Liver (tissue), 9 donors: Measurements from ENCODE around the gene TMEM184C. TPM values are rescaled to one million over a fixed set of nuclear protein-coding genes. Genes with fewer than 3 reads are reported as not detected.

Experiments used
- DNase-seq: peaks from one replicate; pipeline ENCODE4 v3.0.0-alpha.2; 2017; ENCODE audit warnings: low spot score
- H3K27ac ChIP-seq, 2 donors: one replicate each; pipeline ENCODE4 v1.7.0; 2013; ENCODE audit warnings: inconsistent platforms in 2 of 2, low read length in 2 of 2, control low read depth in 1 of 2, low read depth in 1 of 2, mild to moderate bottlenecking in 1 of 2
- H3K27me3 ChIP-seq, 4 donors: one replicate each; pipeline versions ENCODE4 v1.6.1 to v1.7.0; 2013; ENCODE audit warnings: low read length in 3 of 4, inconsistent platforms in 1 of 4, mild to moderate bottlenecking in 1 of 4, moderate library complexity in 1 of 4; ENCODE audit not compliant: control insufficient read depth in 4 of 4, insufficient read depth in 4 of 4
- H3K36me3 ChIP-seq, 4 donors: one replicate each; pipeline versions ENCODE4 v1.6.1 to v1.7.0; 2013; ENCODE audit warnings: low read length in 3 of 4, mild to moderate bottlenecking in 3 of 4, low read depth in 1 of 4, moderate library complexity in 1 of 4; ENCODE audit not compliant: control insufficient read depth in 4 of 4, insufficient read depth in 3 of 4
- H3K4me1 ChIP-seq, 4 donors: one replicate each; pipeline versions ENCODE4 v1.6.1 to v1.7.0; 2013; ENCODE audit warnings: low read length in 3 of 4, mild to moderate bottlenecking in 3 of 4, moderate library complexity in 1 of 4; ENCODE audit not compliant: control insufficient read depth in 4 of 4, insufficient read depth in 4 of 4
- H3K4me3 ChIP-seq, 3 donors: one replicate each; pipeline versions ENCODE4 v1.6.1 to v1.7.0; 2013; ENCODE audit warnings: low read length in 3 of 3, control low read depth in 1 of 3, low read depth in 1 of 3, mild to moderate bottlenecking in 1 of 3
- H3K9ac ChIP-seq, 2 donors: one replicate each; pipeline ENCODE4 v1.7.0; 2013; ENCODE audit warnings: low read length in 2 of 2, mild to moderate bottlenecking in 2 of 2, moderate library complexity in 2 of 2, control low read depth in 1 of 2, low read depth in 1 of 2
- H3K9me3 ChIP-seq, 4 donors: one replicate each; pipeline versions ENCODE4 v1.6.1 to v1.7.0; 2013; ENCODE audit warnings: low read length in 3 of 4; ENCODE audit not compliant: control insufficient read depth in 4 of 4
- ATF3 ChIP-seq: IDR thresholded peaks from 2 replicates; pipeline ENCODE4 v1.6.1; 2016; ENCODE audit warnings: antibody characterized with exemption
- CTCF ChIP-seq: fragments of 150-350 bp; IDR thresholded peaks from 2 replicates; pipeline ENCODE4 v1.5.1; 2017; ENCODE audit warnings: improper control_type of control experiment, low read depth, low read length; ENCODE audit not compliant: missing input control
- EGR1 ChIP-seq, 2 donors: IDR thresholded peaks; 2 replicates each; pipeline ENCODE4 v1.6.1; 2016 to 2018; ENCODE audit warnings: antibody characterized with exemption in 2 of 2, low read depth in 2 of 2
- FOXA1 ChIP-seq: IDR thresholded peaks from 2 replicates; pipeline ENCODE4 v1.6.1; 2016; ENCODE audit warnings: antibody characterized with exemption
- FOXA2 ChIP-seq: IDR thresholded peaks from 2 replicates; pipeline ENCODE4 v1.6.1; 2016; ENCODE audit warnings: antibody characterized with exemption
- GABPA ChIP-seq, 2 donors: IDR thresholded peaks in 1 of 2; conservative IDR thresholded peaks in 1 of 2; 2 replicates each; pipeline ENCODE4 v1.6.1; 2016; ENCODE audit warnings: antibody characterized with exemption in 2 of 2, mild to moderate bottlenecking in 1 of 2, moderate library complexity in 1 of 2
- HNF4A ChIP-seq, 2 donors: conservative IDR thresholded peaks; 2 replicates each; pipeline ENCODE4 v1.6.1; 2016; ENCODE audit warnings: antibody characterized with exemption in 2 of 2, mild to moderate bottlenecking in 2 of 2
- HNF4G ChIP-seq: IDR thresholded peaks from 2 replicates; pipeline ENCODE4 v1.6.1; 2016; ENCODE audit warnings: antibody characterized with exemption
- JUND ChIP-seq, 2 donors: IDR thresholded peaks; 2 replicates each; pipeline ENCODE4 v1.6.1; 2016; ENCODE audit warnings: antibody characterized with exemption in 2 of 2
- MAX ChIP-seq: IDR thresholded peaks from 2 replicates; pipeline ENCODE4 v1.6.1; 2016; ENCODE audit warnings: antibody characterized with exemption
- NR2F2 ChIP-seq: IDR thresholded peaks from 2 replicates; pipeline ENCODE4 v1.6.1; 2016; ENCODE audit warnings: antibody characterized with exemption
- RAD21 ChIP-seq, 2 donors: IDR thresholded peaks; 2 replicates each; pipeline ENCODE4 v1.6.1; 2016; ENCODE audit warnings: antibody characterized with exemption in 2 of 2, mild to moderate bottlenecking in 2 of 2
- REST ChIP-seq: IDR thresholded peaks from 2 replicates; pipeline ENCODE4 v1.6.1; 2016; ENCODE audit warnings: antibody characterized with exemption, mild to moderate bottlenecking
- RXRA ChIP-seq, 2 donors: IDR thresholded peaks; 2 replicates each; pipeline ENCODE4 v1.6.1; 2017 to 2018; ENCODE audit warnings: antibody characterized with exemption in 2 of 2, mild to moderate bottlenecking in 1 of 2
- SP1 ChIP-seq: IDR thresholded peaks from 2 replicates; pipeline ENCODE4 v1.6.1; 2018; ENCODE audit warnings: antibody characterized with exemption, mild to moderate bottlenecking
- TAF1 ChIP-seq: conservative IDR thresholded peaks from 2 replicates; pipeline ENCODE4 v1.6.1; 2016; ENCODE audit warnings: antibody characterized with exemption, mild to moderate bottlenecking
- YY1 ChIP-seq: IDR thresholded peaks from 2 replicates; pipeline ENCODE4 v1.6.1; 2016; ENCODE audit warnings: antibody characterized with exemption, mild to moderate bottlenecking
- ZBTB33 ChIP-seq: IDR thresholded peaks from 2 replicates; pipeline ENCODE4 v1.6.1; 2016; ENCODE audit warnings: antibody characterized with exemption
- WGBS: extraction: QIAGEN DNeasy Blood & Tissue Kit; methylation state at CpG from one replicate; pipeline ENCODE4 v1.1.7; 2013; 5-methylcytosine and 5-hydroxymethylcytosine counted together
- polyA plus RNA-seq, 2 donors: library from polyadenylated mRNA; stranded (reverse) in 1 of 2; unstranded in 1 of 2; fragments of 200-250 nt in 1 of 2; fragments of >200 nt in 1 of 2; fragmentation: Nextera tagmentation in 1 of 2; extraction: Ambion mirVana in 1 of 2; gene quantifications; one replicate each; pipeline versions ENCODE4 v1.2.1 to v1.2.3, GENCODE V29; 2013 to 2015
- total RNA-seq, 2 donors: library from RNA; depleted of rRNA; stranded (reverse); fragments of >200 nt; gene quantifications; one replicate each; pipeline ENCODE4 v1.2.3, GENCODE V29; 2014
- donor health status: healthy.
- donor health status: healthy.
- donor health status: healthy.
- donor health status: healthy.
- donor health status: healthy.

Gene TMEM184C
- total and polyA plus RNA-seq, 4 donors, result 9.1 to 31.4 (median 13.4) TPM

GRCh38 chr4:147616849-147617172 is 386 bp upstream of the TMEM184C start:
- peak overlapping the region; percentile 74 to 94 (median 74) for H3K4me3 ChIP-seq
- no peaks in the 10 kb centered on the region for H3K9me3 ChIP-seq
- H3K27ac ChIP-seq, result peak overlapping the region in 1 of 2 donors; percentile 59
- TF ChIP-seq RXRA (IDR thresholded peaks at IDR 0.05), result no peak
- peak in 1 of 2 donors; percentile 13 for TF ChIP-seq EGR1 (IDR thresholded peaks at IDR 0.05; ENCODE audit: low read depth in 2 of 2)
- no peak for TF ChIP-seq RAD21 (IDR thresholded peaks at IDR 0.05)
- TF ChIP-seq REST, result no peak
- TF ChIP-seq FOXA1, result no peak
- TF ChIP-seq ATF3, result no peak
- peaks cover 7 to 24% (median 15%) of the 10 kb centered on the region in 4 donors for H3K4me1 ChIP-seq
- H3K36me3 ChIP-seq, result peaks cover 0 to 5% (median 2%) of the 10 kb centered on the region in 4 donors
- no peak for DNase-seq
- H3K9ac ChIP-seq, result no peak overlapping the region
- no peaks in the 10 kb centered on the region for H3K27me3 ChIP-seq
- WGBS, result 32% methylated on average over 6 of the region's 6 CpGs

GRCh38 chr4:147617841-147618691 is 869 bp downstream of the TMEM184C start:
- Histone ChIP-seq H3K27me3 (no peaks in the 10 kb centered on the region), H3K4me3 (peak overlapping the region; percentile 74 to 94 (median 74)), H3K9ac (peak overlapping the region; percentile 81 to 92), H3K9me3 (no peaks in the 10 kb centered on the region), H3K36me3 (peaks cover 0 to 5% (median 2%) of the 10 kb centered on the region in 4 donors), H3K4me1 (peaks cover 7 to 24% (median 15%) of the 10 kb centered on the region in 4 donors), H3K27ac (peak overlapping the region; percentile 59 to 81)
- DNase-seq, result no peak
- TF ChIP-seq RXRA (IDR thresholded peaks at IDR 0.05), result no peak
- no peak for TF ChIP-seq HNF4G
- no peak for TF ChIP-seq ATF3
- no peak for TF ChIP-seq YY1
- TF ChIP-seq NR2F2, result no peak
- no peak for TF ChIP-seq REST
- TF ChIP-seq HNF4A (conservative IDR thresholded peaks at IDR 0.05), result no peak
- TF ChIP-seq SP1, result no peak
- no peak for TF ChIP-seq ZBTB33
- no peak for TF ChIP-seq GABPA (IDR thresholded peaks at IDR 0.05 in 1 of 2, conservative IDR thresholded peaks at IDR 0.05 in 1 of 2)
- no peak for TF ChIP-seq JUND (IDR thresholded peaks at IDR 0.05)
- no peak for TF ChIP-seq FOXA1
- no peak for TF ChIP-seq CTCF
- TF ChIP-seq RAD21 (IDR thresholded peaks at IDR 0.05), result no peak
- TF ChIP-seq MAX, result no peak
- no peak for TF ChIP-seq EGR1 (IDR thresholded peaks at IDR 0.05; ENCODE audit: low read depth in 2 of 2)
- no peak for TF ChIP-seq FOXA2
- no peak for TF ChIP-seq TAF1
- WGBS, result 9% methylated on average over 17 of the region's 17 CpGs
